Measurements from ENCODE around the gene TXNL4A.

TXNL4A gene

DNA sequence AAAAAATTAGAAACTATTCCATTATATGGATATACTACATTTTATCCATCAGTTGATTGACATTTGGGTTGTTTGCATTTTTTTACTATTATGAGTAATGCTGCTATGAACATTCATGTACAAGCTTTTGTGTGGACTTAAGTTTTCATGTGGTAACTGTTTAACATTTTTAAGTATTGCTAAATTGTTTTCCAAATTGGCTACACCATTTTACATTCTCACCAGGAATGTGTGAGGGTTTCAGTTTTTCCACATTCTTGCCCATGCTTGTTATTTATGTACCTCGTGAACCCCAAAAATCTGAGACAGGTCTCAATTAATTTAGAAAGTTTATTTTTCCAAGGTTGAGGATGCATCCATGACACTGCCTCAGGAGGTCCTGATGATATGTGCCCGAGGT lies 3.1 kb upstream of the TXNL4A start:
- no peak for DNase-seq

DNA sequence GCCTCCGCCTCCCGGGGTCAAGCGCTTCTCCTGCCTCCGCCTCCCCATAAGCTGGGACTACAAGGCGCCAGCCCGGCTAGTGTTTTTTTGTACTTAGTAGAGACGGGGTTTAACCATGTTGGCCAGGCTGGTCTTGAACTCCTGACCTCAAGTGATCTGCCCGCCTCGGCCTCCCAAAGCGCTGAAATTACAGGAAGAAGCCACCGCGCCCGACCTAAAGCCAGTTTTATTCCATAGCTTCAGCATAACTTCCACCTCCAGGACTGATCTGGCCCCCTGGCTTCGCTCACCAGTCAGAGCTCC lies 783 bp upstream of the TXNL4A start:
- no peak for DNase-seq

DNA sequence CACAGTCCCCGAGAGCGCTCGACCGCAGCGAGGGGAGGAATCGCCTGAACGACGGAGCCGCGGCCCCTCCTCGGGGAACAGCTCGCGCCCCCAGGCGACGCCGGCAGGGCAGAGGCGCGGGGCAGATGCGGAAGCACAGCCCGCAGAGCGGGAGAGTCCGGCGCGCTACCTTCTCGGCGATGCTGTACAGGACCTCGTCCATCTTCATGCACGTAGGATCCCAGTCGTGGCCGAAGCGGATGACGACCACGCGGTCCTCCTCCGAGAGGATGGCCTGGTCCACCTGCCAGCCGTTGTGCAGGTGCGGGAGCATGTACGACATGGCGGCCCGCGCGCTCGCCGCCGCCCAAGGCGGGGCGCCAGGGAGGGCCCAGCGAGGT lies 302 bp downstream of the TXNL4A start:
- DNase-seq, result peak; percentile 73

DNA sequence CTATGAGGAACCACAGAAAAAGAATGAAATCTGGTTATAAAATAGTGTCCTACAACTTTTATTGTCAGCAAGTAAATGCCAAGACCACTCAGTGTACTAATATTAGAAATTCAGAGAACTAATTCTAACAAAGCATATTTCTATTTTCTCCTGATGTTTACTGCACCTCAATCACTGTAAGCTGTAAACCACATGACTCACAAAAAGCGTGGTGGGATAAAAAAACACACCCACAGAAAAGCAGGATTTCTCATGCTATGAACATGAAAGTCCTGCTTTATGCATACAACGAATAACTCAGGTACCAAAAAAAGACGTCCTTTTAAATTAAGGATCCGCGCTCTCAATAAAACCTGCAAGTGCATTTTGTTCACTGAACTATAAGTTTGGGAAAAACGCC lies 797 bp downstream of the TXNL4A start:
- no peak for DNase-seq

DNA sequence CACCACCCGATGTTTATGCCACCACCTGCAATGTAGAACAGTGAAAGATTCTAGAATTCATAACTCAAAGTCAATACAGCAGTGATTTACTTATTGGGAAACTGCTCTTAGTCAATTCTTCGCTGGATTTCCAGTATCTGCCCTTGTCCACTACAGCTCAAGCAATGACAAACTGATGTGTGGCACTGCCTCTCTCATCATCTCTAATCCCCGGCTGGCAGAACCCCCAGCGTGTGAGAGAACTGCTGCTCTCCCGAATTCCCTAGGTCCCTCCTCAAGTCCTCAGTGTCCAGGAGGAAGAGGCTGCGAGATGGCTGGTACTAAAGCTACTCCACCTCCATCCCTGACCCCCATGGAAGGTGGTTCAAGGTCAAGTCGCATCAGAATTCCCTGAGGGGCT lies 1.6 kb downstream of the TXNL4A start:
- DNase-seq, result no peak

DNA sequence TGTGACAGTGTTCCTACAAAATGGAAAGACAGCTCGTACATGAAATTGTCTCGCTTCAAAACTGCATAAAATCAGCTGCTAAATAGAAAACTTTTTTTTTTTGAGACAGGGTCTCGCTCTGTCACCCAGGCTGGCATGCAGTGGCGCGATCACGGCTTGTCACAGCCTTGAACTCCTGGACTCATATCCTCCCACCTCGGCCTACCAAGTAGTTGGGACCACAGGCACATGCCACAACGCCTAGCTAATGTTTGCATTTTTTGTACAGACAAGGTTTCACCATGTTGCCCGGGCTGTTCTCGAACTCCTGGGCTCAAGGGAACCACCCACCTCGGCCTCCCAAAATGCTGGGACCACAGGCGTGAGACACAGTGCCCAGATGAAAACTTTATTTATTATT lies 3.2 kb downstream of the TXNL4A start:
- no peak for DNase-seq

DNA sequence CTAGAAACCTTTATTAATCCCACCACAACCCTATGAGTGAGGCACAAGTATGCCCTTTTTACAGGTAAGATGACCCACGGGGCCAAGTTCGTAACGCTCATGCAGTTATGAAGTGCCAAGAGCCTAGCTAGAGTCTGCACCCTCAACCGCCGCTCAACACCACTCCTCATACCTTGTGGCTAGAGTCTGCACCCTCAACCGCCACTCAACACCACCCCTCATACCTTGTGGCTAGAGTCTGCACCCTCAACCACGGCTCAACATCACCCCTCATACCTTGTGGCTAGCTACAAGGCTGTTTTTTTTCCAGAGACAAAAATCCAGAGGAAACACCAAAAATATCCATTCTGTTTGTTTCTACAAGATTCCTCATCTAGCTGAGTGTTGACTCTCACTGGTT lies 4.6 kb downstream of the TXNL4A start:
- no peak for DNase-seq

DNA sequence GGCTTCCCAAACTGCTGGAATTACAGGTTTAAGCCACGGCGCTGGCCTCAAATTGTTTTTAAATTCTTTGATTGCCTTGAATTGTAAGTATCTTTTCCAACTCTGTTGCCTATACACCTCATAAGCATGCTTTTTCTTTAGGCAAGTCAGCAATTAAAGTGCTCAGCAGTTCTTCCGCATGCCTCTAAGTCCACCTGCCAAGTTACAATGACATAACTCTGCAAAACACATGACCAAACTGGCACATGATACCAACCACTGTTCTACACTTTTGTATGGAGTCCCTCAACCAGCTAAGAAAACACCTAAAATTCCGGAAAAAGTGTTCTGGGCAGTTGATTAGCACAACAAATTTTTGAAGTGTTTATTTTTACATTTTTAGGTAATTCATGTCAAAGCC lies 5.1 kb downstream of the TXNL4A start:
- no peak for DNase-seq

DNA sequence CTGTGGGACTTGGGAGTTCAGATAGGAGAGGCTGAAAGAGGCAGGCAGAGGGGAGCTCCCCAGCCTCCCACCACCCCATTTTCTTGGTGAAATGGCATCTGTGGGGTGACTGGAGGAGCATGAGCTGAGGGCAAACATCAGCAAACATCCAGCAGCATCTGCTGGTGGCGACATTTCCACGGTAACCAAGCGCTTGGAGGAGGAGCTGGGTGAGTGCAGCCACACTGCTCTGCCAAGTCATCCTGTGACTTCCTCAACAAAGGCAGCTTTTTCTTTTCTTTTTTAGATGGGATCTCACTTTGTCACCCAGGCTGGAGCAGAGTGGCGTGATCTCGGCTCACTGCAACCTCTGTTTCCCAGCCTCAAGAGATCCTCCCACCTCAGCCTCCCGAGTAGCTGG lies 5.6 kb downstream of the TXNL4A start:
- DNase-seq, result no peak

DNA sequence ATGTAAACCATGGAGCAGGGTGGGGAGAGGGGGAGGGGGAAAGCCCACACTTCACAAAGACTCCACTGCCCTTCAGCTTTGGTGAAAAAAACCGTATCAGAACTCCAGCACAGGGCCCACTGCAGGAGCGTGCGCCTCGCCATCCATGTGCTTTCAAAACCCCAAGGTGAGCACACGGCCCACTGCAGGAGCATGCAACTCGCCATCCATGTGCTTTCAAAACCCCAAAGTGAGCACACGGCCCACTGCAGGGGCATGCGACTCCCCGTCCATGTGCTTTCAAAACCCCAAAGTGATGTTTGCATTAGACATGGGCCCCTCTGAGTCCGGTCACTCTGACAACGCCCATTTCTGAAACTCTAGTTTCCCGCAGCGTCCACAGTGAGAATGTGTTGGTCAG lies 7.8 kb downstream of the TXNL4A start:
- no peak for DNase-seq

DNA sequence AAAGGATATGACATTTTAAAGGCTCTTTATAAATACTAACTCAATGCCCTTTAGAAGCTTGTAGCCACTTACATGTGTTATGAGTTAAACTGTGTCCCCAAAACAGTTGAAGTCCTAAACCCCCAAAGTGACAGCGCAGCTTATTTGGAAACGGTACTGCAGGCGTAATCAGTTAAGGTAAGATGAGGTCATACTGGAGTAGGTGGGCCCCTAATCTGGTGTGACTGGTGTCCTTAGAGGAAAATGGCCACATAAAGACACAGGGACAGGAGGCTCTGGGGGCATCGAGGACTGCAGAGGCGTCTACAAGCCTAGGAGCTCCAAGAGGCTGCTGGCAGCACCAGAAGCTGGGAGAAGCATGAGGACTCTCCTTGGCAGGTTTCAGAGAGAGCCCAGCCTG lies 8.5 kb downstream of the TXNL4A start:
- no peak for DNase-seq

DNA sequence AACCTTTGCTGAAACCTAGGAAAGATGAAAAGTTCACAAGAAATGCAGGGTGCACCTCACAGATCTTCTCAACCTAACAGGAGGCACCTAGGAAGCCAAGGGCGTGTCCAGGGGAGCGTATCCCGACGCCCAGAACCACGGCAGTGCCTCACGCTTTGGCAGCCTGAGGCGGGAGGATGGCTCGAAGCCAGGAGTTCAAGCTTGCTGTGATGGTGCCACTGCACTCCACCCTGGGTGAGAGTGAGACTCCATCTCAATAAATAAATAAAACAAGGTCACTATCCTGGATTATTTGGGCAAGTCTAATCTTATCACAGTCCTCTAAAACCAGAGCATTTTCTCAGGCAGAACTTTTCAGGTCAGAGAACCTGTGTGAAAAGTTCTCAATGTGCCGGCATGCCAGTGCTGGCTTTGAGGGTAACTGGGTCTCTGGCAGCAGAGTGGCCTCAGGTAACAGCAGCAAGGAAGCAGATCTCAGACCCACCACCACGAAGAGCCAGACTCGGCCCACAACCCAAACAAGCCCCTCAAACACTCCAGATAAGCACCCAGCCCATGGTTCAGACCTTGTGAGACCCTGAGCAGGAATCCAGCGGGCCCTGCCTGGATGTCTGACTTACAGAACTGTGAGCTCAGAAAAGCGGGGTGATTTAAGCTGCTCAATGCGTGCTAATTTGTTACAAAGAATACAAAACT lies 12.2 kb downstream of the TXNL4A start:
- no peak for DNase-seq

DNA sequence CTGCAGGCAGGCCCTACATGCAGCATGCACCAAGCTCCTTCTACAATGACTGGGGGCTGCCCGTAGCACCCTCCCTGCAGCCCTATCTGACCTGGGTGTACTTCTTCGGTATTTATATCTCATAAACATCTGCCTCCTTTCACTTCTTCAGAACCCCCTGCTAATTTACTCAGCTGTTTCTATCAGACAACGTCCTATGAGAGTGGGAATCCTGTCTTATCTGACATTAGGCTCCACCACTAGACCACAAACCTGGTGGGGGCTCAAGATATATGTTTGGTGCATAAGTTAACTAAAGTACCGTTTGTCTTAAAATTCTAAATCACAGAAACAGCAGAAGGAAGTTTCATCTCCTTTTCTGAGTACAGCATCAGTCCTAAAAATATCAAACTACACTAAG lies 13.3 kb downstream of the TXNL4A start:
- DNase-seq, result no peak

DNA sequence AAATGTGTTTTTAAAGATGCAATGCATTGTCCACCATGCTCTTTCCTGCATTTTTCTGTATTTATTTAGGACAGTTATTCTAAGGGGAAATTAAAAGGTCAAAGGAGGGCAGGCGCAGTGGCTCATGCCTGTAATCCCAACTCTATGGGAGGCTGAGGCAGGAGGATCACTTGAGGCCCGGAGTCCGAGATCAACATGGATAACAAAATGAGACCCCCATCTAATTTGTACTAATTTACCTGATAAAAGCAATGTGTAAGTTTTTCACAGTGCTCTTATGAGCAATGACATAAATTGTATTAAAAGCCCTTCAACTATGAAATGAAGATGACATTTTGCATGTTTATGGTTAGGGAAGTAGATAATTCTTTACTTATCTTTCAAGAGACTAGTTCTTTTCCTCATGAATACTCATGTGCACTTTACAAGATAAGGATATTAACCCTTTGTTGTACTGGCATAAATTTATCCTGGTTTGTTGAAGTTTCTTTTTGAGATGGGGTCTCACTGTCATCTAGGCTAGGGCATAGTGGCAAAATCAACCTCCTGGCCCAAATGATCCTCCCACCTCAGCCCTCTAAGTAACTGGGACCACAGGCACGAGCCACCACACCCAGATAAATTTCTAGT lies 14.2 kb downstream of the TXNL4A start:
- no peak for DNase-seq

DNA sequence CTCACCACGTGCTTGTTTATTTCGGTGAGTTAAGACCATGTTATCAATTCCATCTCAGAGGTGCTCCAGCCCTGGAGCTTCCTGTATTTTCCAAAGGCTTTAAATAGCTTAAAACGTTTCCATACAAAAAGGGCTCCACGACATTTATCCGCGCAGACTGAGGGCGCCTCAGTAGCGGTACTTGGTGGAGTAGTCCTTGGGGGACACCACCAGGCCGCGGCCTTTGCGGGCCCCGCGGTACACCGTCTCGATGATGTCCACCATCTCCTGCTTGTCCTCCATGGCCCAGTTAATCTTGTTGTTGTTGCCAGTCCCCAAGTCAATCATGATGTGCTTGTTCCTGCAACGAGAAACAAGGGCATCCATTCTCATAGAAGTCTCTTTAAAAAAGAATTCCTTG lies 14.8 kb downstream of the TXNL4A start:
- DNase-seq, result no peak

DNA sequence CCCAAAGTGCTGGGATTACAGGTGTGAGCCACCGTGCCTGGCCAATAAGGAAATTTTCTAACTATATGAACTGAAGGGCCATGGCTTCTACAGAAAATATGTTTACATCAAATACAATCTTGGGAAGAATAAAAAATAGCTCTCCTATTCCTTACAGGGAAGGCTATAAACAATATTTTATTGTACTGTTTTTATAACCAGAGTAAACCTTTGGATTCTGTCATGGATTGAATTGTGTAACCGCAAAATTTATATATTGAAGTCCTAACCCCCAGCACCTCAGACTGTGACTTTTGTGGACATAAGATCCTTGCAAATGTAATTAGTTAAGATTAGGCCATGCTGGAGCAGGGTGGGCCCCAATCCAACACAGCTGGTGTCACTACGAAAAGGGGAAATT lies 15.6 kb downstream of the TXNL4A start:
- DNase-seq, result no peak

DNA sequence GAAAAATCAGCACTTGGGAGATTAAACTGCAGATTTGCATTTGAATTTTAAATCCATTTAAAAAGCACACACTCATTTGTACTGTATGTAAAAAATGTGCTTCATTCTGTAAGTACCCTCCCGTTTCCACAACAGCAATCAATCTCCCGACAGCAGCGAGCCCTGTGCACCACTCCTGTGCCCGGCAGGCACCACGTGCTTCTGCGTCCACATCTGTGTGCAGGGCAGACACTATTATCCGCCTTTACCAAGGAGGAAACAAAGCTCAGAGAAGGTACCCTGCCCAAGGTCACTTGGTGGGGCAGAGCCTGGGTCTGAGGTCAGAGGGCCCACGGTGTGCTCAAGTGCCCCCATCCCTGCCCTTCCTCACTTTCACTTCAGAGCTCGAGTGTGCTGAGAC lies 16.4 kb downstream of the TXNL4A start:
- no peak for DNase-seq

DNA sequence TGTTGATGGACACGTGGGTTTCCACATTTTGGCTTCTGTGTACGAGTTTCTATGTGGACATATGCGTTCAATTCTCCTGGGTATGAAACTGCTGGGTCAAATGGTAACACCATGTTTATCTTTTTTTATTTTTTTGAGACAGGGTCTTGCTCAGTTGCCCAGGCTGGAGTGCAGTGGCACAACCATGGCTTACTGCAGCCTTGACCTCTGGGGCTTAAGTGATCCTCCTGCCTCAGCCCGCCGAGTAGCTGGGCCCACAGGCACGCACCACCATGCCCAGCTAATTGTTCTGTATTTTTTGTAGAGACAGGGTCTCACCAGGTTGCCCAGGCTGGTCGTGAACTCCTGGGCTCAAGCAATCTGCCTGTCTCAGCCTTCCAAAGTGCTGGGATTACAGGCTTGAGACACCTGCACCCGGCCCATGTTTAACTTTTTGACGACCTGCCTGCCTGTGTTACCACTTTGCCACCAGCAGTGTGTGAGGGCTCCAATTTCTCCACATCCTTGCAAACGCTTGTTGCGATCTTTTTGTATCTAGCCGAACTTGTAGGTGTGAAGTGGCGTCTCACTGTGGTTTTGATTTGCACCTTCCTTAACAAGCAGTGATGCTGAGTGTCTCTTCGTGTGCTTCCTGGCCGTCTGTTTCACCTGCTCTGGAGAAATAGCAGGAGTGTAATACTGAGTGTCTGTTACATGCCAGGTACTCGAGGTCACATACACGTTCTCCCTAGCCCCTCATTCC lies 17.0 kb downstream of the TXNL4A start:
- DNase-seq, result no peak

DNA sequence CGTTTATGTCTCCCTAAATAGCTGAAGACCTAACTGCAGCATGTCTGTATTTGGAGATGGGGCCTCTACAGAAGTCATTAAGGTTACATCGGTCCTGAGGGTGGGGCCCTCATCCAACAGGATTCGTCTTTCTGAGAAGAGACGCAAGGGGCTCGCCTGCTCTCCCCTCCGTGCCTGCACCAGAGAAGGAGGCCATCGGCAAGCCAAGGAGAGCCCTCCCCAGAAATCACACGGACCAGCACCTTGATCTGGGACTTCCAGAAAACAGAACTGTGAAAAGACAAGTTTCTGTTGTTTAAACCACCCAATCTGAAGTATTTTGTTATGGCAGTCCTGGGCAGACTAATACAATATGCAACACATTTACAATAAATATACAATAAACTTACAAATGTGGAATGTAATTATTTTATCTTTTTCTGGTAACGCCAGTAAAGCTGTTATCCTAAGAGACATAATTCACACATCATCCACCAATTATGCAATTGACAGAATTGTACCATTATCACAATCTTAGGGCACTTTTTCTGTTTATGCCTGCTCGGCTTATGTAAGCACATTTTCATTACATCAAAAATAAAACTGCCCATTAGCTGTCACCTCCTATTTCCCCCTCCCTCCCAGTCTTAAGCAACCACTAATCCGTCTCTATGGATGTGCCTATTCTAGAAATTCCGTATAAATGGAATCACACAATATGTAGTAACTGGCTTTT lies 17.8 kb downstream of the TXNL4A start:
- DNase-seq, result no peak

DNA sequence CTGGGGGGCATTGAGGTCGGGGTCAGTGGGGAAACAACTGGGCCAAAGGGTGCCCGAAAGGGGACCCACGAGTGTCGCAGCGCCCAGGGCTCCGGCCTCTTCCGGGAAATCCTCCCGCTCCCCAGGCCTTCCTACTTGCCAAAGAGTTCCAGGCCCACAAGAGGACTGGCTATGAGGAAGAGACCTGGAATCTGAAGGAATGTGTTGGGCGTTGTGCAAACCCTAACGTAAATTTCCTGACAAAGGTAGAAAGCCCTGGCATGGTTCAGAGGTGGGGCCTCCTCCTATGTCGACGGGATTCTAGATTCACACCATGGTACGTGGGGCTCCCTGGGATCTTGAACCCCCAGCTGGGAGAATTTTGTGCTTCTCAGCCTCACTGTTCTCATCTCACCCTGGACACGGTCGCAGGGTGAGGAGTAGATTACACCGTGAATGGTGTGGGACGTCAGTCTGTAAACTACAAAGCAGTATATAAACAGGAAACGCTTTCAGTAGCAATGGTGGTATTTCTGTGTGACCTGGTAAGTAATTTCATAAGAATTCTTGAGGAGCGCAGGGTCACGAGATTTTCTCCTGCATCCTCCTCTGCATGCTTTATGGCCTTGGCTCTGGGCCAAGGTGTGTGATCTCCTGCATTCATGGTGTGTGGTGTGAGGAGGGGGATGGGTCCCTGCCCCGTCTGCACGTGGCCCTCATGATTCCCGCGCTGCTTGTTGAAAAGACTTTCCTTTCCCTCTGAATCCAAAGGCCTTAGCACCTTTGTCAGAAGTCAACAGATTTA lies 23.1 kb downstream of the TXNL4A start:
- no peak for DNase-seq

DNA sequence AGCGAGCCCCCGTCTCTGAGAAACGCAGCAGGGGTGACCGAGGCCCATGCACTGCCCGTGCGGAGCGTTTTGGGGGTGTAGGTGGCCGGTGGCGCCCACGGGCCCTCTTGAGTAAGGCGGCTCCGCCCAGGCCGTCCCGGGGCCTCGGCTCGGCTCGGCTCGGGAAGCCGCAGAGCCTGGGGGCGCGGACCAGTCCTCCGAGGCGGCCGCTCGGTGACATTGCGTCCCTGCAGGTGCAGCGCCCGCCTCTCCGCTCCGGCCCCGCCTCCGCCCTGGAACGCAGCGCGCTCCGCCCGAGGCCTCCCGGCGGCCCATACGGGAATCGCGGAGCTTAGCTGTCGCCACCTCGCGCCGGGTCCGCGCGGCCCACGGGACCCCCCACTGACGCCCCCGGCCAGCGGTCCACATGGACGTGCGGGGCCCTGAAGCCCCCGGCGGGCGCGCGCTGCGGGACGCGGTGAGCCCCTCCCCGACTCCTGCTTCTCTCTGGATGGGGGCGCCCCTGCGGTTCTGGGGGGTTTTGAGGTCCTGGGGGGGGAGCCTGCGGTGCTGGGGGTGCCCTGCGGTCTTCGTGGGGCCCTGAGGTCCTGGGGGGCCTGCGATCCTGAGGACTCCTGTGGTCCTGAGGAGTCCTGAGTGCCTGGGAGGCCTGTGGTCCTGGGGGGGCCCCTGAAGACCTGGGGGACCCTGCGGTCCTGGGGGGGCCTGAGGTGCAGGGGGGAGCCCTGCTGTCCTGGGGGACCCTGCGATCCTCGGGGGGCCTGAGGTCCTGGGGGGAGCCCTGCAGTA lies 23.8 kb downstream of the TXNL4A start, which contains the start of gene HSBP1L1:
Gene HSBP1L1, plus strand, starts transcription at position 314 of the 789 bp plus-strand sequence. Its CDS starts 93 bp downstream, at position 407.
- DNase-seq, result no peak

DNA sequence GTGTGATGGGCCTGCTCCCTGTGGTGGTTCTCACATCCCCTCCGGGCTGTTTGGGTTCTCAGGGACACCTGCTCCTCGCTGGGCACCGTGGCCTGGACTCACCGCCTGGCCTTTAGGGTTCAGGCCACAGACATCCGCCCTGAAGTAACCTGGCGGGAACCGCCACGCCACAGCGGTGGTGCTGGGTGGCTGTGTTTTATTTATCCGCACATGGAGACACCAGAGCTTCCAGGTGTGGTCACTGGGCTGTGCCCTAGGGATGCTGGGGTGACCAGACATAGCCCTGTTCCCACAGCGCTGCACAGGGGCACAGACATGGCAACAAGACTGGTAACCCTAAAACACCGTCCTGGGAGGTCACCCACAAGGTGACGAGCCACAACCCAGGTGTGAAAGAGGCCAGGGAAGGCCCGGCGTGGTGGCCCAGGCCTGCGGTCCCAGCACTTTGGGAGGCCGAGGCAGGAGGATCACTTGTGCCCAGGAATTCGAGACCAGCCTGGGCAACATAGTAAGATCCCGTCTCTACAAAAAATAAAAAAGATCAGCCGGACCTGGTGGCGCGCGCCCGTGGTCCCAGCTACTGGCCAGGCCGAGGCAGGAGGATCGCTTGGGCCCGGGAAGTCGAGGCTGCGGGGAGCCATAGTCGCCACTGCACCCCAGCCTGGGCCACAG lies 24.6 kb downstream of the TXNL4A start:
- no peak for DNase-seq
